Dermis blood vessel endothelial cell (primary cell): ENCODE data around the gene MKLN1. TPM values are rescaled to one million over a fixed set of nuclear protein-coding genes. Genes with fewer than 3 reads are reported as not detected.

Experiments
- DNase-seq: peaks from one replicate; pipeline ENCODE4 v3.0.0; 2010
- total RNA-seq: library from RNA; depleted of rRNA; stranded (reverse); fragments of >200 nt; gene quantifications from 2 replicates; pipeline ENCODE4 v1.2.3, GENCODE V29; 2014

MKLN1 gene
- total RNA-seq, 1 donor from 2014 or later, result 34.5 TPM

- no peak for DNase-seq
These were observed 199.8 kb downstream of the MKLN1 start for GRCh38 chr7:131527456-131527855.

GRCh38 chr7:131529179-131529578 lies 201.5 kb downstream of the MKLN1 start:
- DNase-seq, result peak; percentile 58

GRCh38 chr7:131529617-131530016 lies 201.9 kb downstream of the MKLN1 start:
- no peak for DNase-seq

- no peak for DNase-seq
These were observed 202.5 kb downstream of the MKLN1 start for GRCh38 chr7:131530137-131530536.

- no peak for DNase-seq
These were observed 205.0 kb downstream of the MKLN1 start for GRCh38 chr7:131532570-131533091.

GRCh38 chr7:131533151-131533559 lies 205.5 kb downstream of the MKLN1 start:
- no peak for DNase-seq

- DNase-seq, result no peak
These were observed 206.2 kb downstream of the MKLN1 start for GRCh38 chr7:131533566-131534561.

- DNase-seq, result no peak
These were observed 208.7 kb downstream of the MKLN1 start for GRCh38 chr7:131536361-131536849.

GRCh38 chr7:131537571-131537978 lies 209.9 kb downstream of the MKLN1 start:
- no peak for DNase-seq

GRCh38 chr7:131538071-131538812 lies 210.6 kb downstream of the MKLN1 start:
- DNase-seq, result peak; percentile 59

GRCh38 chr7:131538813-131539179 lies 211.1 kb downstream of the MKLN1 start:
- no peak for DNase-seq

GRCh38 chr7:131540491-131541162 lies 213.0 kb downstream of the MKLN1 start:
- DNase-seq, result peak; percentile 75

GRCh38 chr7:131543298-131543697 lies 215.6 kb downstream of the MKLN1 start:
- no peak for DNase-seq

GRCh38 chr7:131544021-131544420 lies 216.3 kb downstream of the MKLN1 start:
- no peak for DNase-seq

- peak; percentile 75 for DNase-seq
These were observed 217.0 kb downstream of the MKLN1 start for GRCh38 chr7:131544449-131545301.

- no peak for DNase-seq
These were observed 218.4 kb downstream of the MKLN1 start for GRCh38 chr7:131546126-131546525.

Other genes starting within 250 kb of the MKLN1 start
- 98.4 and 257 TPM in 2 replicates for gene PODXL, start 228.8 kb downstream of the MKLN1 start, total RNA-seq